RWPE2 (cell line): ENCODE measurements around the gene DCUN1D5.

Experiments used
- ATAC-seq: fragments of 200-7000 bp; cut with Tn5 transposase; 3 replicates; pipeline ENCODE4 v1.9.1; 2021; ENCODE audit warnings: low read depth
- DNase-seq: peaks from one replicate; pipeline ENCODE4 v3.0.0-alpha.2; 2020; ENCODE audit warnings: low spot score
- H3K27ac ChIP-seq: fragments of 450-650 bp; 2 replicates; pipeline ENCODE4 v1.5.1; 2017; ENCODE audit warnings: mild to moderate bottlenecking; ENCODE audit not compliant: poor library complexity, severe bottlenecking
- H3K27me3 ChIP-seq: fragments of 250-450 bp; sonication (Bioruptor Pico); 2 replicates; pipeline ENCODE4 v1.5.1; 2021; ENCODE audit warnings: mild to moderate bottlenecking, moderate library complexity; ENCODE audit not compliant: insufficient read depth, poor library complexity, severe bottlenecking
- H3K36me3 ChIP-seq: fragments of 250-450 bp; sonication (Bioruptor Pico); 2 replicates; pipeline ENCODE4 v1.5.1; 2020; ENCODE audit warnings: low read depth, mild to moderate bottlenecking, moderate library complexity
- H3K4me1 ChIP-seq: fragments of 250-450 bp; sonication (Bioruptor Pico); 2 replicates; pipeline ENCODE4 v1.5.1; 2021; ENCODE audit warnings: mild to moderate bottlenecking, moderate library complexity; ENCODE audit not compliant: insufficient read depth, poor library complexity, severe bottlenecking
- H3K4me3 ChIP-seq: fragments of 250-450 bp; sonication (Bioruptor Pico); 2 replicates; pipeline ENCODE4 v1.5.1; 2021; ENCODE audit warnings: mild to moderate bottlenecking, moderate library complexity; ENCODE audit not compliant: severe bottlenecking
- H3K9me3 ChIP-seq: fragments of 250-450 bp; sonication (Bioruptor Pico); 2 replicates; pipeline ENCODE4 v1.5.1; 2021; ENCODE audit warnings: mild to moderate bottlenecking, moderate library complexity; ENCODE audit not compliant: severe bottlenecking
- TF ChIP-seq, protein P1 (sequence below): fragments of 450-650 bp; IDR thresholded peaks from one replicate; pipeline ENCODE4 v1.5.1; 2017; ENCODE audit warnings: mild to moderate bottlenecking, moderate library complexity; ENCODE audit not compliant: poor library complexity, severe bottlenecking

The DCUN1D5 gene

DNA sequence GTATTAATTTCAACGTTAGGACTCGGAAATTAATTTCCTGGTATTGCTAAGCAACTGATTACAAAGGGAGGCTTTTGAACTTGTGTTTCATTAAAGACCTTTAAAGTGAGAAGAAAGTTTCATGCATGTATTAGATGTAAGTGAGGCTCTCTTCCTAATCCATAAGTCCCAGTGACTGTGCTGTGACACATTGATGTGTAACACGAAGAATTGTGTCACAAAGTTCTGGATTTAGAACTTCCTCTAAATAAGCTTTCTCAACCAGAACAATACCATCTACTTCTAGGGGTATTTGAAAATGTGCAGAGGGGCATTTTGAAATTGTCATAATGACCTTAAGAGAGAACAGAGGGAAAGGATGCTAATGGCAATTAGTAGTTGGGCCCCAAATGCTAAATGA, 14.4 kb downstream of the DCUN1D5 start:
- H3K27ac ChIP-seq, result no peak overlapping the region
- no peaks in the 10 kb centered on the region for H3K9me3 ChIP-seq
- ATAC-seq, result no peak
- DNase-seq, result no peak
- no peak overlapping the region for H3K4me3 ChIP-seq
- TF ChIP-seq, protein P1, sequence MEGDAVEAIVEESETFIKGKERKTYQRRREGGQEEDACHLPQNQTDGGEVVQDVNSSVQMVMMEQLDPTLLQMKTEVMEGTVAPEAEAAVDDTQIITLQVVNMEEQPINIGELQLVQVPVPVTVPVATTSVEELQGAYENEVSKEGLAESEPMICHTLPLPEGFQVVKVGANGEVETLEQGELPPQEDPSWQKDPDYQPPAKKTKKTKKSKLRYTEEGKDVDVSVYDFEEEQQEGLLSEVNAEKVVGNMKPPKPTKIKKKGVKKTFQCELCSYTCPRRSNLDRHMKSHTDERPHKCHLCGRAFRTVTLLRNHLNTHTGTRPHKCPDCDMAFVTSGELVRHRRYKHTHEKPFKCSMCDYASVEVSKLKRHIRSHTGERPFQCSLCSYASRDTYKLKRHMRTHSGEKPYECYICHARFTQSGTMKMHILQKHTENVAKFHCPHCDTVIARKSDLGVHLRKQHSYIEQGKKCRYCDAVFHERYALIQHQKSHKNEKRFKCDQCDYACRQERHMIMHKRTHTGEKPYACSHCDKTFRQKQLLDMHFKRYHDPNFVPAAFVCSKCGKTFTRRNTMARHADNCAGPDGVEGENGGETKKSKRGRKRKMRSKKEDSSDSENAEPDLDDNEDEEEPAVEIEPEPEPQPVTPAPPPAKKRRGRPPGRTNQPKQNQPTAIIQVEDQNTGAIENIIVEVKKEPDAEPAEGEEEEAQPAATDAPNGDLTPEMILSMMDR, result no peak
- no peaks in the 10 kb centered on the region for H3K27me3 ChIP-seq
- peaks cover 9% of the 10 kb centered on the region for H3K4me1 ChIP-seq
- H3K36me3 ChIP-seq, result peaks cover 98% of the 10 kb centered on the region

DNA sequence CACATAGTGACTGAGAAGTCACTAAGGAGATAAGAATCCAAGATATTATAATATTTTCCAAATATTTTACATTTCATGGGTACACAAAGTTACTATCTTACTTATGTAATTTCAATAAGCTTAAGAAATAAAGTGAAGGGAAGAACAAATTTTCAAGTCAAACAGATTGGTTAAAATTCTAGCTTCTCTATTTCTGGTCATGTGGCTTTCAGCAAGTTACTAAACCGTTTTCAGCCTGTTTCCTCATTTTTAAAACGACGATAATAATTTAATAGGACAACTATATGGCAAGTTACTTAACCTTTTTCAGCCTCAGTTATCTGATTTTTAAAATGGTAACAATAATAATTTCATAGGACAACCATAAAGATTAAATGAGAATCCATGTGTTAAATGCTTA, 15.6 kb downstream of the DCUN1D5 start:
- H3K4me3 ChIP-seq, result no peak overlapping the region
- ATAC-seq (no peak), DNase-seq (no peak)
- TF ChIP-seq, protein P1, result no peak
- H3K4me1 ChIP-seq, result peaks cover 9% of the 10 kb centered on the region
- H3K36me3 ChIP-seq, result peaks cover 86% of the 10 kb centered on the region
- H3K27me3 ChIP-seq, result no peaks in the 10 kb centered on the region
- no peaks in the 10 kb centered on the region for H3K9me3 ChIP-seq
- no peak overlapping the region for H3K27ac ChIP-seq

DNA sequence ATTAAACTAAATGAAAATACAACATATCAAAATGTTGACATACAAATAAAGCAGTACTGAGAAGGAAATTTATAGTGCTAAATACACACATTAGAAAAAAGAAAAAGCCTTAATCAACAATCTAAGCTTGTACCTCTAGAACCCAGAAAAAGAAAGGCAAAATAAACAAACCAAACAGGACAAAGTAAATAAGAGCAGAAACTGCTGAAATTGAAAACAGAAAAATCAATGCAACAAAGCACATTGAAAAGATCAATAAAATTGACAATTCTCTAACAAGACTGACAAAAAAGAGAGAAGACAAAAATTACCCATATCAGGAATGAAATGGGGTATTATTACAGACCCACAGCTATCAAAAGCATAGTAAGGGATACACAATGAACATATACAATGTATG, 21.0 kb downstream of the DCUN1D5 start:
- Histone ChIP-seq H3K36me3 (peaks cover 83% of the 10 kb centered on the region), H3K4me1 (no peaks in the 10 kb centered on the region), H3K9me3 (no peaks in the 10 kb centered on the region), H3K4me3 (no peak overlapping the region), H3K27me3 (no peaks in the 10 kb centered on the region), H3K27ac (no peak overlapping the region)
- ATAC-seq (no peak), DNase-seq (no peak)
- TF ChIP-seq, protein P1, result no peak

DNA sequence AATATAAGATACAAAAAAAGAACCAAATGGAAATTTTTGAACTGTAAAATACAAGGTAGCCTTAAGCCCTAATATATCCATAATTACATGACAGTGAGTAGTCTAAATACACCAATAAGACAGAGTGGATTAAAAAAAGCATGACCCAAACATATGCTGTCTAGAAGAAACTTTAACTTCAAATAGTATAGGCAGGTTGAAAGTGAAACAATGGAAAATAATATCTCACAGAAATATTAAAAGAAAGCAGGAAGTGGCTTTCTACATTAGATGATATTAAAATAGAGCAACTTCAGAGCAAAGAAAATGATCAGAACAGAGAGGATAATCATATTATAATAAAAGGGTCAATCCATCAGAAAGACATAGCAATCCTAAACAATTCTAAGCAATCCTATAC, 21.8 kb downstream of the DCUN1D5 start:
- DNase-seq (no peak), ATAC-seq (no peak)
- Histone ChIP-seq H3K27ac (no peak overlapping the region), H3K9me3 (no peaks in the 10 kb centered on the region), H3K4me3 (no peak overlapping the region), H3K27me3 (no peaks in the 10 kb centered on the region), H3K36me3 (peaks cover 83% of the 10 kb centered on the region), H3K4me1 (no peaks in the 10 kb centered on the region)
- TF ChIP-seq, protein P1, result no peak

DNA sequence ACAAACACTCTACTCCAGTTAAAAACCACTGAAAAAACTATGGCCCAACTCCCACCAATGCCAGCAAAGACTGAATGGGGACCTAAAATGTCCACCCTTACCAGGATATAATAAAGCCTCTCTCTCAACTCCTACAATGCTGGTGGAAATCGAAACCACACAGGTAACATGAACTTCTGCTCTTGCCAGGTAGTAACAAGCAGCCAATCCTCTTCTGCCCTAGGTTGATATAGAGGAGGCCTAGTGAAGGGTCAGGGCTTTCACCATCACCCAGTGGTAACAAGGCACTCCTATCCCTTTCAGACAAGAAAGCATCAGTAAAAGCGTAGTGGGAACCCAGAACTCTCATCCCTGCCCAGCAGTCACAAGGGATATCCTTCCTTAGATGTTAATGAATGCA, 22.6 kb downstream of the DCUN1D5 start:
- TF ChIP-seq, protein P1, result no peak
- ATAC-seq, result no peak
- no peaks in the 10 kb centered on the region for H3K27me3 ChIP-seq
- H3K9me3 ChIP-seq, result no peaks in the 10 kb centered on the region
- no peak overlapping the region for H3K27ac ChIP-seq
- no peak overlapping the region for H3K4me3 ChIP-seq
- H3K36me3 ChIP-seq, result peaks cover 83% of the 10 kb centered on the region
- no peaks in the 10 kb centered on the region for H3K4me1 ChIP-seq
- no peak for DNase-seq
